ENCODE measurements around the gene EXOC4.

Gene EXOC4

DNA sequence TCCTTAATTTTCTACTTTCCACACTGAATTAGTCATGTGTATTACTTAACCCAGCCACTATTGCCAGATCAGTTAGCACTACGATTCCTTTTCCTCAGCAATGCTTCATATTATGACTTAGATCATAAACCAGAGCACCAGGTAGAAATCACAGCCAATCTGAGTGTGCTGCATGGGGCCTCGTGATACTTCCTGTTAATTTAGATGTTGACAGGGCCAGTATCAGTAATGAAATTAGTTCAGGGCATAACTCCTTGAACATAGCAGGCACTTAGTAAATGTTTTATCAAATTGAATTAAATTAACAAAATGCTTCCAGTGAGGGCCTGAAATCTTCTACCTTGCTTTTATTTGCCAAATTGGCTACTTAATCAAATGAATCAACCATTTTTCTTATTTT, 705.0 kb downstream of the EXOC4 start:
- CTCF ChIA-PET = no interaction called here
- TF ChIP-seq, protein P1, sequence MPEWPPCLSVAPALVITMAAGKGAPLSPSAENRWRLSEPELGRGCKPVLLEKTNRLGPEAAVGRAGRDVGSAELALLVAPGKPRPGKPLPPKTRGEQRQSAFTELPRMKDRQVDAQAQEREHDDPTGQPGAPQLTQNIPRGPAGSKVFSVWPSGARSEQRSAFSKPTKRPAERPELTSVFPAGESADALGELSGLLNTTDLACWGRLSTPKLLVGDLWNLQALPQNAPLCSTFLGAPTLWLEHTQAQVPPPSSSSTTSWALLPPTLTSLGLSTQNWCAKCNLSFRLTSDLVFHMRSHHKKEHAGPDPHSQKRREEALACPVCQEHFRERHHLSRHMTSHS (tag by site-specific recombination; IDR thresholded peaks at IDR 0.05) = no peak

DNA sequence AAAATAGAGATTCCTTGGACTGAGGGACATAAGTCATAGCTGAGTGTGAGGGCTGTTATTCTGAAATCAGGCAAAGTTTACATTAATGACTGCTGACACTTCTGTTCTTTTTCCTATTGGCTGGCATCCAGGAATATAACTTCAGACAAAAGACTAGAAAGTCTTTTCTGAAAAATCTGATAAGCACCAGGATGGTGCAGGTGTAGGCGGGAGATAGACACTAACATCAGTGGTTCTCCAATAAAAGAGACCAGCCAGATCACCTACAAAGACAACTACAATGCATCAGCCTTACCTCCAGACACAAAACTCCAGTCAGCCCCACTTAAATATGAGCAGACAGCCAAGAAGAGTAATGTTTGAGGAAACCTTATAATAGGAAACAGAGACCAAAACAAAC, 705.9 kb downstream of the EXOC4 start:
- CTCF ChIA-PET = no interaction called here
- Histone ChIP-seq H3K9me3 (ENCODE audit: control insufficient read depth, insufficient read depth, low read depth, low read length) (no peaks in the 10 kb centered on the region), H3K4me1 (ENCODE audit: control insufficient read depth, insufficient read depth, low read length) (no peaks in the 10 kb centered on the region), H3K27ac (ENCODE audit: extremely low read depth, low read depth, low read length) (no peak overlapping the region), H3K4me3 (ENCODE audit: low read depth, low read length) (no peak overlapping the region), H3K36me3 (ENCODE audit: control insufficient read depth in 2 of 2, insufficient read depth in 1 of 2, low read length in 2 of 2) (no peaks in the 10 kb centered on the region)
- TF ChIP-seq, protein P2, sequence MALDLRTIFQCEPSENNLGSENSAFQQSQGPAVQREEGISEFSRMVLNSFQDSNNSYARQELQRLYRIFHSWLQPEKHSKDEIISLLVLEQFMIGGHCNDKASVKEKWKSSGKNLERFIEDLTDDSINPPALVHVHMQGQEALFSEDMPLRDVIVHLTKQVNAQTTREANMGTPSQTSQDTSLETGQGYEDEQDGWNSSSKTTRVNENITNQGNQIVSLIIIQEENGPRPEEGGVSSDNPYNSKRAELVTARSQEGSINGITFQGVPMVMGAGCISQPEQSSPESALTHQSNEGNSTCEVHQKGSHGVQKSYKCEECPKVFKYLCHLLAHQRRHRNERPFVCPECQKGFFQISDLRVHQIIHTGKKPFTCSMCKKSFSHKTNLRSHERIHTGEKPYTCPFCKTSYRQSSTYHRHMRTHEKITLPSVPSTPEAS (tag by site-specific recombination; IDR thresholded peaks at IDR 0.05) = no peak
- no peak for TF ChIP-seq OVOL3 (tag by site-specific recombination; IDR thresholded peaks at IDR 0.05)
- no peak for TF ChIP-seq ZSCAN16 (tag by site-specific recombination; IDR thresholded peaks at IDR 0.05)
- TF ChIP-seq ZNF223 (tag by site-specific recombination; IDR thresholded peaks at IDR 0.05) = no peak
- no peak for TF ChIP-seq ZNF132 (tag by site-specific recombination; IDR thresholded peaks at IDR 0.05; ENCODE audit: borderline replicate concordance)
- no peak for TF ChIP-seq ZNF561 (tag by site-specific recombination; IDR thresholded peaks at IDR 0.05; ENCODE audit: borderline replicate concordance)
- TF ChIP-seq ZFP69B (tag by site-specific recombination; IDR thresholded peaks at IDR 0.05) = no peak
- TF ChIP-seq, protein P3, sequence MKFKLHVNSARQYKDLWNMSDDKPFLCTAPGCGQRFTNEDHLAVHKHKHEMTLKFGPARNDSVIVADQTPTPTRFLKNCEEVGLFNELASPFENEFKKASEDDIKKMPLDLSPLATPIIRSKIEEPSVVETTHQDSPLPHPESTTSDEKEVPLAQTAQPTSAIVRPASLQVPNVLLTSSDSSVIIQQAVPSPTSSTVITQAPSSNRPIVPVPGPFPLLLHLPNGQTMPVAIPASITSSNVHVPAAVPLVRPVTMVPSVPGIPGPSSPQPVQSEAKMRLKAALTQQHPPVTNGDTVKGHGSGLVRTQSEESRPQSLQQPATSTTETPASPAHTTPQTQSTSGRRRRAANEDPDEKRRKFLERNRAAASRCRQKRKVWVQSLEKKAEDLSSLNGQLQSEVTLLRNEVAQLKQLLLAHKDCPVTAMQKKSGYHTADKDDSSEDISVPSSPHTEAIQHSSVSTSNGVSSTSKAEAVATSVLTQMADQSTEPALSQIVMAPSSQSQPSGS (tag by site-specific recombination; IDR thresholded peaks at IDR 0.05; ENCODE audit: low read depth) = no peak
- TF ChIP-seq, protein P4, sequence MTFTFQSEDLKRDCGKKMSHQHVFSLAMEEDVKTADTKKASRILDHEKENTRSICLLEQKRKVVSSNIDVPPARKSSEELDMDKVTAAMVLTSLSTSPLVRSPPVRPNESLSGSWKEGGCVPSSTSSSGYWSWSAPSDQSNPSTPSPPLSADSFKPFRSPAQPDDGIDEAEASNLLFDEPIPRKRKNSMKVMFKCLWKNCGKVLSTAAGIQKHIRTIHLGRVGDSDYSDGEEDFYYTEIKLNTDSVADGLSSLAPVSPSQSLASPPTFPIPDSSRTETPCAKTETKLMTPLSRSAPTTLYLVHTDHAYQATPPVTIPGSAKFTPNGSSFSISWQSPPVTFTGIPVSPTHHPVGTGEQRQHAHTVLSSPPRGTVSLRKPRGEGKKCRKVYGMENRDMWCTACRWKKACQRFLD (tag by site-specific recombination; IDR thresholded peaks at IDR 0.05) = no peak
- TF ChIP-seq YY1 (tag by site-specific recombination; IDR thresholded peaks at IDR 0.05) = no peak
- POLR2A ChIA-PET = no interaction called here

More for the DNA sequence above, 705.0 kb downstream of the EXOC4 start:
- no peak overlapping the region for H3K27ac ChIP-seq (ENCODE audit: extremely low read depth, low read depth, low read length)
- no peaks in the 10 kb centered on the region for H3K4me1 ChIP-seq (ENCODE audit: control insufficient read depth, insufficient read depth, low read length)
- no peak overlapping the region for H3K4me3 ChIP-seq (ENCODE audit: low read depth, low read length)
- POLR2A ChIA-PET = no interaction called here
- no peaks in the 10 kb centered on the region for H3K36me3 ChIP-seq (ENCODE audit: control insufficient read depth in 2 of 2, insufficient read depth in 1 of 2, low read length in 2 of 2)
- H3K9me3 ChIP-seq (ENCODE audit: control insufficient read depth, insufficient read depth, low read depth, low read length) = no peaks in the 10 kb centered on the region

DNA sequence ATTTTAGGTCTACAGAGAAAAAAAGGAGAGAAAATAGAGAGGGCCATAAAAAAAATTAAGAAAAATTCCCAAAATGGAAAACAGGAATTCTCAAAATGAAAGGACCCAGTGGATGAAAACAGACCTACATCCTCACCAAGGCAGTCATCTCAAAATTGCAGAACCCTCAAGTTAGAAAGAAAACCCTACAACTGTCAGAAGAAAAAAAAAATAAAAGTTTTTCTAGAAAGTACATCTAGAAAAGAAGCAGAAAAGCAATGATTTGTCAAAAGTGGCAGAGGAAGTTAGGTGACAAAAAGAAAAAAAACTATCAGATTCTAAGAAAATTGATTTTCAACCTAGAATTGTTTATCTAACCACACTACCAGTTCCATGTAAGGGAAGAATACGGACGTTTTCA, 706.6 kb downstream of the EXOC4 start:
- H3K27ac ChIP-seq (ENCODE audit: extremely low read depth, low read depth, low read length) = no peak overlapping the region
- no peak overlapping the region for H3K4me3 ChIP-seq (ENCODE audit: low read depth, low read length)
- CTCF ChIA-PET = no interaction called here

DNA sequence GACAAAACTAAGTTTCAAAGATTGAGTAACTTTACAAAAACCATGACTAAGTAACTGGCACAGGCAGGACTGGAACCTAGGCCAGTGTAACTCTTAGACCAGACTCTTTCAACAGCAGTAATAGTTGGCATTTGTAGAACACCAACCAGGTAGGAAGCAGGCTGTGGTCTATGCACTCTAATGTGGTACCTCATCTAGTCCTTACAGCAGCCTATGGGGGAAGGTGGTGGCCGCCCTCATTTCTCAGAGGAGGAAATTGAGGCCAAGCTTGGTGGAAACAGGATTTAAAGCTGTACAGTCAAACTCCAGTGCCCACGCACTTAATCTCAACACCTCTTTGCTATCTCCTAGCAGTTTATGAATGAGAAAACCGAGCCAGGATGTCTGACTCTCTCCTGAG, 708.8 kb downstream of the EXOC4 start:
- TF ChIP-seq GLI4 (tag by site-specific recombination; IDR thresholded peaks at IDR 0.05) (no peak), ZNF747 (tag by site-specific recombination; IDR thresholded peaks at IDR 0.05) (no peak), GLIS1 (tag by site-specific recombination; IDR thresholded peaks at IDR 0.05) (no peak), TRIM28 (IDR thresholded peaks at IDR 0.05; ENCODE audit: borderline replicate concordance, low read length) (no peak), BCL11B (tag by site-specific recombination; IDR thresholded peaks at IDR 0.05; ENCODE audit: low read depth) (no peak), ZNF140 (tag by site-specific recombination; IDR thresholded peaks at IDR 0.05) (no peak), ZNF707 (tag by site-specific recombination; IDR thresholded peaks at IDR 0.05) (no peak), ZBTB1 (tag by site-specific recombination; IDR thresholded peaks at IDR 0.05) (no peak)
- TF ChIP-seq, protein P5, sequence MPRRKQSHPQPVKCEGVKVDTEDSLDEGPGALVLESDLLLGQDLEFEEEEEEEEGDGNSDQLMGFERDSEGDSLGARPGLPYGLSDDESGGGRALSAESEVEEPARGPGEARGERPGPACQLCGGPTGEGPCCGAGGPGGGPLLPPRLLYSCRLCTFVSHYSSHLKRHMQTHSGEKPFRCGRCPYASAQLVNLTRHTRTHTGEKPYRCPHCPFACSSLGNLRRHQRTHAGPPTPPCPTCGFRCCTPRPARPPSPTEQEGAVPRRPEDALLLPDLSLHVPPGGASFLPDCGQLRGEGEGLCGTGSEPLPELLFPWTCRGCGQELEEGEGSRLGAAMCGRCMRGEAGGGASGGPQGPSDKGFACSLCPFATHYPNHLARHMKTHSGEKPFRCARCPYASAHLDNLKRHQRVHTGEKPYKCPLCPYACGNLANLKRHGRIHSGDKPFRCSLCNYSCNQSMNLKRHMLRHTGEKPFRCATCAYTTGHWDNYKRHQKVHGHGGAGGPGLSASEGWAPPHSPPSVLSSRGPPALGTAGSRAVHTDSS (tag by site-specific recombination; IDR thresholded peaks at IDR 0.05) = no peak
- Histone ChIP-seq H3K9me3 (ENCODE audit: control insufficient read depth, insufficient read depth, low read depth, low read length) (no peaks in the 10 kb centered on the region), H3K4me3 (ENCODE audit: low read depth, low read length) (no peak overlapping the region), H3K27ac (ENCODE audit: extremely low read depth, low read depth, low read length) (no peak overlapping the region), H3K36me3 (ENCODE audit: control insufficient read depth in 2 of 2, insufficient read depth in 1 of 2, low read length in 2 of 2) (no peaks in the 10 kb centered on the region), H3K4me1 (ENCODE audit: control insufficient read depth, insufficient read depth, low read length) (no peaks in the 10 kb centered on the region)
- ChIA-PET POLR2A (no interaction called here), CTCF (no interaction called here)

More for the DNA sequence above, 706.6 kb downstream of the EXOC4 start:
- Histone ChIP-seq H3K36me3 (ENCODE audit: control insufficient read depth in 2 of 2, insufficient read depth in 1 of 2, low read length in 2 of 2) (no peaks in the 10 kb centered on the region), H3K4me1 (ENCODE audit: control insufficient read depth, insufficient read depth, low read length) (no peaks in the 10 kb centered on the region), H3K9me3 (ENCODE audit: control insufficient read depth, insufficient read depth, low read depth, low read length) (no peaks in the 10 kb centered on the region)
- TF ChIP-seq ZNF416 (tag by site-specific recombination; IDR thresholded peaks at IDR 0.05) = no peak
- no peak for TF ChIP-seq SP2 (tag by site-specific recombination; IDR thresholded peaks at IDR 0.05)
- POLR2A ChIA-PET = no interaction called here
